Right lobe of liver (tissue), 6 donors: ENCODE measurements around the gene COL18A1. TPM values are rescaled to one million over a fixed set of nuclear protein-coding genes. Genes with fewer than 3 reads are reported as not detected.

Experiments
- ATAC-seq, 4 donors: fragments of 200-7000 bp; cut with Tn5 transposase; one replicate each; pipeline ENCODE4 v1.9.1; 2020; ENCODE audit warnings: mild to moderate bottlenecking in 4 of 4, moderate library complexity in 4 of 4
- DNase-seq, 3 donors: peaks; one replicate each; pipeline ENCODE4 v3.0.0-alpha.2; 2020
- H3K27ac ChIP-seq, 3 donors: fragments of 200-600 bp; one replicate each; pipeline ENCODE4 v1.8.0; 2022
- H3K27me3 ChIP-seq, 2 donors: fragments of 200-600 bp; one replicate each; pipeline ENCODE4 v1.8.0; 2022
- H3K36me3 ChIP-seq, 4 donors: fragments of 200-600 bp; sonication (generic) in 1 of 4; one replicate each; pipeline versions ENCODE4 v1.5.1 to v1.8.0; 2017 to 2022; ENCODE audit warnings: control low read depth in 1 of 4
- H3K4me1 ChIP-seq, 4 donors: fragments of 200-600 bp; sonication (generic) in 1 of 4; one replicate each; pipeline versions ENCODE4 v1.5.1 to v1.8.0; 2017 to 2022; ENCODE audit warnings: control low read depth in 1 of 4
- H3K4me3 ChIP-seq, 3 donors: fragments of 200-600 bp; one replicate each; pipeline ENCODE4 v1.8.0; 2022
- H3K9me3 ChIP-seq, 4 donors: fragments of 200-600 bp; sonication (generic) in 1 of 4; one replicate each; pipeline versions ENCODE4 v1.5.1 to v1.8.0; 2017 to 2022; ENCODE audit warnings: control low read depth in 1 of 4
- POLR2A ChIP-seq: fragments of 450-650 bp; IDR thresholded peaks from one replicate; pipeline ENCODE4 v1.6.1; 2017; ENCODE audit warnings: antibody characterized with exemption, mild to moderate bottlenecking
- WGBS: methylation state at CpG from one replicate; pipeline ENCODE4 v1.1.6; 2018; ENCODE audit warnings: low coverage, low lambda C conversion rate; ENCODE audit not compliant: insufficient coverage; ENCODE audit errors: missing lambda C conversion rate; 5-methylcytosine and 5-hydroxymethylcytosine counted together
- intact Hi-C, 2 donors: fragments of 100-400 bp; cut with DNase I; formaldehyde crosslinking; loops; one replicate each; pipeline versions ENCODE4 v1.11.2 to v1.14.1; 2022
- total RNA-seq, 6 experiments: library from RNA; depleted of rRNA in 2 of 6; stranded (reverse); fragments of >200 nt in 2 of 6; fragmentation: NEBNext Ultra II Directional in 3 of 6; extraction: Animal tissue kit (Norgen Biotek cat#: 25700) in 3 of 6; gene quantifications; one replicate each; pipeline versions ENCODE4 v1.1.0 to v1.2.4, GENCODE V29; 2016 to 2023
- TF ChIP-seq, protein P1 (sequence below), 4 donors: fragments of 200-600 bp in 3 of 4; fragments of 450-650 bp in 1 of 4; IDR thresholded peaks; one replicate each; pipeline versions ENCODE4 v1.5.1 to v1.8.0; 2016 to 2022; ENCODE audit warnings: antibody characterized with exemption in 4 of 4, mild to moderate bottlenecking in 2 of 4
- donor health status: DM: no; HTN: yes; CAD: no.
- donor health status: DM: no; HTN: no; CAD: no.
- donor health status: DM: no; HTN: no; CAD: no.
- donor health status: DM: no; HTN: yes; CAD: no.
- donor health status: DM: no; HTN: yes; CAD: no.

The COL18A1 gene
- total RNA-seq, 6 experiments from 2014 or later: 261 to 487 (median 297) TPM

DNA sequence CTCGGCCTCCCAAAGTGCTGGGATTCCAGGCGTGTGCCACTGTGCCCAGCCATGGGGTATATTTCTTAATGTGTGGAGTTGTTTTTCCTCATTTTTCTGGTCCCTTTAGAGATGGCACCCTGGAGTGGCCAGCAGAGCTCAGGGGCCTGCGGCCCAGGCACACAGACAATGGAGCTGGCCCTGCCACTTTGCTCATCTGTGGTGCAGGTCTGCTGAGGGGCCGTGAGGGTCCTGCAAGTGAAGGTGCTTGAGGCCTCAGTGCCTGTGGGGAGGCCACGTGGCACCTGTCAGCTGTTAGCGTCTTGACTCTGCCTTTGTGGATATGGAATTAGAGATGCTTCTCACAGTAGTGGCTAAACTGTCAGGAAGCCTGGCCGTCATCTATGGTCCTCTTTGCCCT lies 7.5 kb downstream of the COL18A1 start:
- WGBS: no CpG with 5 or more reads among the region's 7 CpGs
- no peaks in the 10 kb centered on the region for H3K36me3 ChIP-seq
- peak overlapping the region in 1 of 3 donors; percentile 57 for H3K27ac ChIP-seq
- peak in 2 of 3 donors; percentile 9 to 31 for DNase-seq
- H3K27me3 ChIP-seq: no peaks in the 10 kb centered on the region
- H3K9me3 ChIP-seq: no peaks in the 10 kb centered on the region
- H3K4me3 ChIP-seq: no peak overlapping the region
- intact Hi-C loops: no loop called here
- no peak for ATAC-seq
- H3K4me1 ChIP-seq: peaks cover 0 to 27% (median 13%) of the 10 kb centered on the region in 4 donors
- no peak for TF ChIP-seq POLR2A
- TF ChIP-seq, protein P1, sequence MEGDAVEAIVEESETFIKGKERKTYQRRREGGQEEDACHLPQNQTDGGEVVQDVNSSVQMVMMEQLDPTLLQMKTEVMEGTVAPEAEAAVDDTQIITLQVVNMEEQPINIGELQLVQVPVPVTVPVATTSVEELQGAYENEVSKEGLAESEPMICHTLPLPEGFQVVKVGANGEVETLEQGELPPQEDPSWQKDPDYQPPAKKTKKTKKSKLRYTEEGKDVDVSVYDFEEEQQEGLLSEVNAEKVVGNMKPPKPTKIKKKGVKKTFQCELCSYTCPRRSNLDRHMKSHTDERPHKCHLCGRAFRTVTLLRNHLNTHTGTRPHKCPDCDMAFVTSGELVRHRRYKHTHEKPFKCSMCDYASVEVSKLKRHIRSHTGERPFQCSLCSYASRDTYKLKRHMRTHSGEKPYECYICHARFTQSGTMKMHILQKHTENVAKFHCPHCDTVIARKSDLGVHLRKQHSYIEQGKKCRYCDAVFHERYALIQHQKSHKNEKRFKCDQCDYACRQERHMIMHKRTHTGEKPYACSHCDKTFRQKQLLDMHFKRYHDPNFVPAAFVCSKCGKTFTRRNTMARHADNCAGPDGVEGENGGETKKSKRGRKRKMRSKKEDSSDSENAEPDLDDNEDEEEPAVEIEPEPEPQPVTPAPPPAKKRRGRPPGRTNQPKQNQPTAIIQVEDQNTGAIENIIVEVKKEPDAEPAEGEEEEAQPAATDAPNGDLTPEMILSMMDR (IDR thresholded peaks at IDR 0.05): no peak

DNA sequence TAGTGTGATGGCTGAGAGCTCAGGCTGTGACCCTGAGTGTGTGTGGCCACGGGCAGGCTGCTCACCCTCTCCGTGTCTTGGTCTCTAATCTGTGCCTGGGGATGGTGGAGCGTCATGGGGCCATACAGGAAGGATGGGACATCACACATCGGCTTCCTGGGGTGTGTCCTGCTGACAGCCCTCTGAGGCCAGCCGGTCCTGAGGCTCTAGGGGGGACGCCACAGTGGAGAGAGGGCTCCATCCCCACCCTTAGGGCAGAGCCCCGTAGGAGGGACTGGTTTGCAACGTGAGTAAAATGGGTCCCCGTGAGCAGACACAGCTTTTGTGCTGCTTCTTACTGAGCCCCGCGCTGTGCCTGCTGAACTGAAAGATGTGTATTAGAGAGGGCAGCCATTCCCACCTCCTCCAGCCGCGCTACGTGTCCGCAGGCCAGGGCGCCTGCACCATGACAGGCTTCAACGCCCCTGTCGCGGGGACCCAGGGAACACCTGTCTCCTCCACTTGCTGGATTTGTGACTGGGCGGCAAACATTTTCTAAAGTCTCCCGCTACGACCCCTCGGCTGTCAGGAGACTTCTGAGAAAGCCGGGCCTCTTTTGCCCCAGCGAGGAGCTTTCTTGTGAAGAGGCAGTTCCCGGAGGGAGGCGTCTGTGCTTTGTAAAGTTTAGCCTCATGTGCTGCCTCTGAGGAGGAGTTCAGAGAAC lies 8.1 kb downstream of the COL18A1 start:
- peak in 2 of 4 donors; percentile 4 to 7 for ATAC-seq
- H3K27me3 ChIP-seq: no peaks in the 10 kb centered on the region
- H3K4me1 ChIP-seq: peaks cover 0 to 27% (median 13%) of the 10 kb centered on the region in 4 donors
- intact Hi-C loops: no loop called here
- peak overlapping the region in 2 of 3 donors; percentile 13 to 57 for H3K27ac ChIP-seq
- no peaks in the 10 kb centered on the region for H3K9me3 ChIP-seq
- peak in 2 of 3 donors; percentile 18 to 54 for DNase-seq
- no peak overlapping the region for H3K4me3 ChIP-seq
- no peaks in the 10 kb centered on the region for H3K36me3 ChIP-seq
- TF ChIP-seq, protein P1 (IDR thresholded peaks at IDR 0.05): no peak
- no peak for TF ChIP-seq POLR2A
- WGBS: 58% methylated on average over 8 of the region's 27 CpGs

DNA sequence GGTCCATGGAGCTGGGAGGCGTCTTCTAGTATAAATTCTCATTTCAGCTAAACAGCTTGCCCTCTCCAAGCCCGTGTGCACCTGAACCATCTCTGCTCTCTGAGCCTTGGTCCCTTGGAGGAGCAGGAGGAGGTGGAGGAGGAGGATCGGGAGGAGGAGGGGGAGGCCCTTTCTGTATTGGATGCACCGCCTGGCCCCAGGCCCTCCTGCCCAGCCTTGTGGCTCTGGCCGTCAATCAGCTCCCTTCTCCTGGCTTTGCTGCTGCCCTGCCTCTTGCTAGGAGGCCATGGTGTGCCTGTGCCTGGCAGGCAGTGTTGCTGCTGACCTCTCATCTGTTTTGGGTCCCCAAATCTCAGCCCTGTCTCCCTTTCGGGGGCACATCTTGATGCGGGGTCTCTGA lies 9.0 kb downstream of the COL18A1 start:
- Histone ChIP-seq H3K36me3 (no peaks in the 10 kb centered on the region), H3K4me3 (no peak overlapping the region), H3K27me3 (no peaks in the 10 kb centered on the region), H3K27ac (no peak overlapping the region), H3K9me3 (no peaks in the 10 kb centered on the region), H3K4me1 (peaks cover 0 to 25% (median 12%) of the 10 kb centered on the region in 4 donors)
- no peak for TF ChIP-seq POLR2A
- TF ChIP-seq, protein P1 (IDR thresholded peaks at IDR 0.05): no peak
- WGBS: 100% methylated on average over 1 of the region's 7 CpGs
- DNase-seq: peak in 1 of 3 donors; percentile 8
- intact Hi-C loops: no loop called here
- ATAC-seq: no peak

GRCh38 chr21:45414396-45415187 lies 9.6 kb downstream of the COL18A1 start:
- H3K36me3 ChIP-seq: no peaks in the 10 kb centered on the region
- H3K27ac ChIP-seq: no peak overlapping the region
- H3K27me3 ChIP-seq: no peaks in the 10 kb centered on the region
- 80% methylated on average over 9 of the region's 25 CpGs for WGBS
- peak in 2 of 3 donors; percentile 15 to 49 for DNase-seq
- H3K9me3 ChIP-seq: no peaks in the 10 kb centered on the region
- H3K4me3 ChIP-seq: no peak overlapping the region
- no peak for TF ChIP-seq POLR2A
- TF ChIP-seq, protein P1 (IDR thresholded peaks at IDR 0.05): no peak
- intact Hi-C loops: no loop called here
- peaks cover 0 to 18% (median 9%) of the 10 kb centered on the region in 4 donors for H3K4me1 ChIP-seq
- no peak for ATAC-seq
